ENCODE data around the gene ALKBH4. TPM values are rescaled to one million over a fixed set of nuclear protein-coding genes. Genes with fewer than 3 reads are reported as not detected.

ALKBH4 gene
- total and polyA plus RNA-seq, 10 of the 15 experiments (the other 5 are each of a cell fraction or from before 2014, with no cell fraction given), result 4.1 to 16.9 (median 11.3) TPM

GRCh38 chr7:102433219-102434038 is 31.2 kb downstream of the ALKBH4 start, which contains the start of gene ORAI2 (continued):
- TF ChIP-seq ATF3 (IDR thresholded peaks at IDR 0.05; ENCODE audit: borderline replicate concordance, extremely low read depth, low read depth, low read length), result peak; percentile 80; the same call in 1 of the 2 replicates
- TF ChIP-seq BACH1 (IDR thresholded peaks at IDR 0.05; ENCODE audit: borderline replicate concordance), result peak; percentile 32; the same call in 1 of the 2 replicates
- TF ChIP-seq ZNF217 (IDR thresholded peaks at IDR 0.05), result 0 out of 2 replicates have a peak, but pooled peaks have one; percentile 44
- 0 out of 6 replicates have a peak, but pooled peaks of 1 of the 3 experiments have one; percentile 2 for TF ChIP-seq CTCF (IDR thresholded peaks at IDR 0.05 in 2 of 3, conservative IDR thresholded peaks at IDR 0.05 in 1 of 3; ENCODE audit: control insufficient read depth in 2 of 3, extremely low read depth in 1 of 3, insufficient read depth in 1 of 3, low read depth in 3 of 3, low read length in 3 of 3)
- 0 out of 3 replicates have a peak, but pooled peaks have one; percentile 6 for TF ChIP-seq POU2F2 (IDR thresholded peaks at IDR 0.05; ENCODE audit: borderline replicate concordance, low read depth, low read length)
- TF ChIP-seq RELA (IDR thresholded peaks at IDR 0.05; ENCODE audit: borderline replicate concordance, partially characterized antibody), result no peak
- peak; percentile 86 to 96 for TF ChIP-seq BHLHE40 (IDR thresholded peaks at IDR 0.05; ENCODE audit: borderline replicate concordance in 1 of 2, low read depth in 2 of 2, low read length in 1 of 2)
- peak; percentile 22 for TF ChIP-seq SMARCA5 (IDR thresholded peaks at IDR 0.05)
- peak; percentile 70 for TF ChIP-seq USF2 (IDR thresholded peaks at IDR 0.05; ENCODE audit: borderline replicate concordance, low read depth, low read length)
- TF ChIP-seq E4F1 (IDR thresholded peaks at IDR 0.05; ENCODE audit: borderline replicate concordance, partially characterized antibody), result no peak
- TF ChIP-seq ZNF687 (IDR thresholded peaks at IDR 0.05), result 0 out of 2 replicates have a peak, but pooled peaks have one; percentile 33
- no peak for TF ChIP-seq TCF3 (IDR thresholded peaks at IDR 0.05; ENCODE audit: borderline replicate concordance, insufficient read depth, low read depth, low read length)
- TF ChIP-seq IKZF1 (conservative IDR thresholded peaks at IDR 0.05), result peak; percentile 63
- peak; percentile 90 for TF ChIP-seq NR2F1 (conservative IDR thresholded peaks at IDR 0.05)
- TF ChIP-seq NKRF (conservative IDR thresholded peaks at IDR 0.05), result peak; percentile 72

Measured in GM12878 (cell line).